Measurements from ENCODE around the gene CTNNA2. TPM values are rescaled to one million over a fixed set of nuclear protein-coding genes. Genes with fewer than 3 reads are reported as not detected.

The CTNNA2 gene
- total and polyA plus RNA-seq, 9 of the 15 experiments (the other 6 are each of a cell fraction or from before 2014, with no cell fraction given), result 0.03 to 0.40 (median 0.15) TPM

GRCh38 chr2:80266231-80266630 lies 753.4 kb downstream of the CTNNA2 start:
- TF ChIP-seq ZBTB5 (IDR thresholded peaks at IDR 0.05) (no peak), CBX1 (IDR thresholded peaks at IDR 0.05; ENCODE audit: low read depth) (no peak), ERF (CRISPR knock-in tag; IDR thresholded peaks at IDR 0.05) (no peak)
- no TSS peak for BruUV-seq (replicated peaks)
- ATAC-seq, result no peak
- ChIA-PET POLR2A (no interaction called here), CTCF (ENCODE audit: low intra/inter-chr PET ratio) (no interaction called here)
- DNase-seq (ENCODE audit: extremely low read depth in 1 of 4, low spot score in 3 of 4), result no peak
- H3K9me3 ChIP-seq (replicated peaks; ENCODE audit: control insufficient read depth, insufficient read depth, low read depth, low read length), result no peaks in the 10 kb centered on the region; the same call in 1 of the 2 replicates
- intact Hi-C loops (cut with micrococcal nuclease) (no loop called here), in situ Hi-C loops (cut with MboI) (no loop called here)
- H3K9me1 ChIP-seq (ENCODE audit: control insufficient read depth, insufficient read depth, low read length), result no peaks in the 10 kb centered on the region
- H3K9ac ChIP-seq (ENCODE audit: insufficient read depth in 1 of 2, low read depth in 2 of 2, low read length in 2 of 2), result no peak overlapping the region
- H3K4me2 ChIP-seq (ENCODE audit: insufficient read depth, low read length), result no peak overlapping the region
- no peaks in the 10 kb centered on the region for H3K27me3 ChIP-seq (ENCODE audit: control insufficient read depth in 2 of 2, insufficient read depth in 2 of 2, low read length in 2 of 2)
- no peaks in the 10 kb centered on the region for H4K20me1 ChIP-seq (replicated peaks; ENCODE audit: control insufficient read depth, insufficient read depth, low read length)
- no peaks in the 10 kb centered on the region for H3K79me2 ChIP-seq (ENCODE audit: control insufficient read depth, insufficient read depth, low read length)
- 7% methylated on average over 6 of the region's 6 CpGs for WGBS (ENCODE audit: insufficient coverage, low coverage, missing lambda C conversion rate)
- H3K4me3 ChIP-seq, result no peak overlapping the region
- H3K36me3 ChIP-seq (ENCODE audit: control insufficient read depth, insufficient read depth, low read length), result no peaks in the 10 kb centered on the region
- no peak overlapping the region for H2AFZ ChIP-seq (ENCODE audit: low read depth, low read length)
- H3K27ac ChIP-seq (ENCODE audit: extremely low read depth, low read depth, low read length), result no peak overlapping the region
- H3K4me1 ChIP-seq (replicated peaks in 1 of 2; ENCODE audit: control insufficient read depth in 2 of 2, insufficient read depth in 2 of 2, low read length in 2 of 2), result no peaks in the 10 kb centered on the region
- no peak for FAIRE-seq

- ATAC-seq (no peak), DNase-seq (ENCODE audit: extremely low read depth in 1 of 4, low spot score in 3 of 4) (no peak), FAIRE-seq (no peak)
- no peaks in the 10 kb centered on the region for H4K20me1 ChIP-seq (replicated peaks; ENCODE audit: control insufficient read depth, insufficient read depth, low read length)
- in situ Hi-C loops (cut with MboI) (no loop called here), intact Hi-C loops (cut with micrococcal nuclease) (no loop called here)
- H3K79me2 ChIP-seq (ENCODE audit: control insufficient read depth, insufficient read depth, low read length), result no peaks in the 10 kb centered on the region
- H3K4me3 ChIP-seq, result no peak overlapping the region
- no peak overlapping the region for H3K9ac ChIP-seq (ENCODE audit: insufficient read depth in 1 of 2, low read depth in 2 of 2, low read length in 2 of 2)
- no peaks in the 10 kb centered on the region for H3K36me3 ChIP-seq (ENCODE audit: control insufficient read depth, insufficient read depth, low read length)
- no peaks in the 10 kb centered on the region for H3K4me1 ChIP-seq (replicated peaks in 1 of 2; ENCODE audit: control insufficient read depth in 2 of 2, insufficient read depth in 2 of 2, low read length in 2 of 2)
- WGBS (ENCODE audit: insufficient coverage, low coverage, missing lambda C conversion rate), result 8% methylated on average over 5 of the region's 5 CpGs
- no TSS peak for BruUV-seq (replicated peaks)
- ChIA-PET POLR2A (no interaction called here), CTCF (ENCODE audit: low intra/inter-chr PET ratio) (no interaction called here)
- no peak overlapping the region for H3K4me2 ChIP-seq (ENCODE audit: insufficient read depth, low read length)
- no peaks in the 10 kb centered on the region for H3K27me3 ChIP-seq (ENCODE audit: control insufficient read depth in 2 of 2, insufficient read depth in 2 of 2, low read length in 2 of 2)
- no peak overlapping the region for H2AFZ ChIP-seq (ENCODE audit: low read depth, low read length)
- no peaks in the 10 kb centered on the region for H3K9me1 ChIP-seq (ENCODE audit: control insufficient read depth, insufficient read depth, low read length)
- H3K9me3 ChIP-seq (replicated peaks; ENCODE audit: control insufficient read depth, insufficient read depth, low read depth, low read length), result no peaks in the 10 kb centered on the region; the same call in 1 of the 2 replicates
- no peak overlapping the region for H3K27ac ChIP-seq (ENCODE audit: extremely low read depth, low read depth, low read length)
- TF ChIP-seq THRAP3 (IDR thresholded peaks at IDR 0.05; ENCODE audit: borderline replicate concordance) (no peak), GATA2 (CRISPR knock-in tag; IDR thresholded peaks at IDR 0.05) (no peak), SAP30 (IDR thresholded peaks at IDR 0.05; ENCODE audit: borderline replicate concordance, insufficient read depth, low read depth, low read length, poor library complexity, severe bottlenecking) (no peak), ZBED1 (IDR thresholded peaks at IDR 0.05) (no peak), POLR2G (IDR thresholded peaks at IDR 0.05; ENCODE audit: low read depth, low read length) (no peak), STAT6 (CRISPR knock-in tag; IDR thresholded peaks at IDR 0.05) (no peak), ZNF444 (CRISPR knock-in tag; IDR thresholded peaks at IDR 0.05) (no peak), POLR3G (IDR thresholded peaks at IDR 0.05; ENCODE audit: extremely low read depth, insufficient read length, insufficient replicate concordance) (no peak), SMARCB1 (IDR thresholded peaks at IDR 0.05; ENCODE audit: insufficient read length, low read depth) (no peak), RBM39 (optimal IDR thresholded peaks at IDR 0.05; ENCODE audit: low read depth, low read length) (no peak), NBN (IDR thresholded peaks at IDR 0.05; ENCODE audit: low read depth) (no peak)
These were observed 757.0 kb downstream of the CTNNA2 start for GRCh38 chr2:80269806-80270205.

Data from K562 (cell line).